ENCODE measurements around the gene BEGAIN. TPM values are rescaled to one million over a fixed set of nuclear protein-coding genes. Genes with fewer than 3 reads are reported as not detected.
A peak's percentile ranks its signal among the peaks of the same experiment; 100 is the strongest.

Gene BEGAIN
- polyA plus RNA-seq, 1 donor from 2014 or later, result 10.9 TPM

DNA sequence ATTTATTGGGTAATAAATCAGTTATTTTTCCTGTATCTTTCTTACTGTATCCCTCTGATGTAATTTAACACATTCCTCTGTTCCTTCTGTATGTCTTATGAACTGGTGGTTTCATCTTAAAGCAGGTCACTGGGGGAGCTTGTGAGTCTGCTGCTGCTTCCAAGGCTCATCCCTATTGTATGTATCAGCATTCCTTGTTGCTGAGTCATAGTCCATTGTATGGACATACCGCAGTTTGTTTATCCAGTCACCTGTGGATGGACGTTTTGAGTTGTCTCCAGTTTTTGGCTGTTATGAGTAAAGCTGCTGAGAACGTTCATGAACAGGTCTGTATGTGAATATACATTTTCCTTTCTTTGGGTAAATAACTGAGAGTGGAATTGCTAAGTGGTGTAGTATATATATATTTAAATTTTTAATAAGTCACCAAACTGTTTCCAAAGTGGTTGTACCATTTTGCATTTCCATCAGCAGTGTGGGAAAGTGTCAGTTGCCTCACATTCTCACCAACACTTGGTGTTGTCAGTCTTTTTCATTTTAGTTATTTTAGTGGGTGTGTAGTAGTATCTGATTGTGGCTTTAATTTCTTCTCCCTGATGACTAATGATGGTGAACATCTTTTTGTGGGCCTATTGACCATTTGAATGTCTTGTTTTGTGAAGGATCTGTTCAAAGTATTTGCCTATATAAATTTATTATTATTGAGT is 82.7 kb downstream of the BEGAIN start:
- Histone ChIP-seq H3K4me3 (ENCODE audit: low read length) (no peak overlapping the region), H3K36me3 (ENCODE audit: insufficient read depth, low read length) (no peaks in the 10 kb centered on the region), H3K4me2 (ENCODE audit: low read length) (no peak overlapping the region), H3K27me3 (ENCODE audit: insufficient read depth, low read depth, low read length) (no peaks in the 10 kb centered on the region), H3K27ac (ENCODE audit: low read length) (no peak overlapping the region), H4K20me1 (ENCODE audit: insufficient read depth) (no peaks in the 10 kb centered on the region), H3K9me3 (ENCODE audit: low read length) (no peaks in the 10 kb centered on the region), H3K9ac (ENCODE audit: low read length) (no peak overlapping the region), H2AFZ (ENCODE audit: low read depth, low read length) (no peak overlapping the region), H3K9me2 (ENCODE audit: insufficient read depth, low read length) (no peaks in the 10 kb centered on the region), H3K79me2 (replicated peaks; ENCODE audit: insufficient read depth, low read length) (no peaks in the 10 kb centered on the region), H3F3A (ENCODE audit: insufficient read depth, low read length, poor library complexity, severe bottlenecking) (no peaks in the 10 kb centered on the region)
- TF ChIP-seq, protein P1, sequence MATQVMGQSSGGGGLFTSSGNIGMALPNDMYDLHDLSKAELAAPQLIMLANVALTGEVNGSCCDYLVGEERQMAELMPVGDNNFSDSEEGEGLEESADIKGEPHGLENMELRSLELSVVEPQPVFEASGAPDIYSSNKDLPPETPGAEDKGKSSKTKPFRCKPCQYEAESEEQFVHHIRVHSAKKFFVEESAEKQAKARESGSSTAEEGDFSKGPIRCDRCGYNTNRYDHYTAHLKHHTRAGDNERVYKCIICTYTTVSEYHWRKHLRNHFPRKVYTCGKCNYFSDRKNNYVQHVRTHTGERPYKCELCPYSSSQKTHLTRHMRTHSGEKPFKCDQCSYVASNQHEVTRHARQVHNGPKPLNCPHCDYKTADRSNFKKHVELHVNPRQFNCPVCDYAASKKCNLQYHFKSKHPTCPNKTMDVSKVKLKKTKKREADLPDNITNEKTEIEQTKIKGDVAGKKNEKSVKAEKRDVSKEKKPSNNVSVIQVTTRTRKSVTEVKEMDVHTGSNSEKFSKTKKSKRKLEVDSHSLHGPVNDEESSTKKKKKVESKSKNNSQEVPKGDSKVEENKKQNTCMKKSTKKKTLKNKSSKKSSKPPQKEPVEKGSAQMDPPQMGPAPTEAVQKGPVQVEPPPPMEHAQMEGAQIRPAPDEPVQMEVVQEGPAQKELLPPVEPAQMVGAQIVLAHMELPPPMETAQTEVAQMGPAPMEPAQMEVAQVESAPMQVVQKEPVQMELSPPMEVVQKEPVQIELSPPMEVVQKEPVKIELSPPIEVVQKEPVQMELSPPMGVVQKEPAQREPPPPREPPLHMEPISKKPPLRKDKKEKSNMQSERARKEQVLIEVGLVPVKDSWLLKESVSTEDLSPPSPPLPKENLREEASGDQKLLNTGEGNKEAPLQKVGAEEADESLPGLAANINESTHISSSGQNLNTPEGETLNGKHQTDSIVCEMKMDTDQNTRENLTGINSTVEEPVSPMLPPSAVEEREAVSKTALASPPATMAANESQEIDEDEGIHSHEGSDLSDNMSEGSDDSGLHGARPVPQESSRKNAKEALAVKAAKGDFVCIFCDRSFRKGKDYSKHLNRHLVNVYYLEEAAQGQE (IDR thresholded peaks at IDR 0.05; ENCODE audit: borderline replicate concordance), result no peak
- TF ChIP-seq, protein P2, sequence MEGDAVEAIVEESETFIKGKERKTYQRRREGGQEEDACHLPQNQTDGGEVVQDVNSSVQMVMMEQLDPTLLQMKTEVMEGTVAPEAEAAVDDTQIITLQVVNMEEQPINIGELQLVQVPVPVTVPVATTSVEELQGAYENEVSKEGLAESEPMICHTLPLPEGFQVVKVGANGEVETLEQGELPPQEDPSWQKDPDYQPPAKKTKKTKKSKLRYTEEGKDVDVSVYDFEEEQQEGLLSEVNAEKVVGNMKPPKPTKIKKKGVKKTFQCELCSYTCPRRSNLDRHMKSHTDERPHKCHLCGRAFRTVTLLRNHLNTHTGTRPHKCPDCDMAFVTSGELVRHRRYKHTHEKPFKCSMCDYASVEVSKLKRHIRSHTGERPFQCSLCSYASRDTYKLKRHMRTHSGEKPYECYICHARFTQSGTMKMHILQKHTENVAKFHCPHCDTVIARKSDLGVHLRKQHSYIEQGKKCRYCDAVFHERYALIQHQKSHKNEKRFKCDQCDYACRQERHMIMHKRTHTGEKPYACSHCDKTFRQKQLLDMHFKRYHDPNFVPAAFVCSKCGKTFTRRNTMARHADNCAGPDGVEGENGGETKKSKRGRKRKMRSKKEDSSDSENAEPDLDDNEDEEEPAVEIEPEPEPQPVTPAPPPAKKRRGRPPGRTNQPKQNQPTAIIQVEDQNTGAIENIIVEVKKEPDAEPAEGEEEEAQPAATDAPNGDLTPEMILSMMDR (IDR thresholded peaks at IDR 0.05; ENCODE audit: poor library complexity, severe bottlenecking), result no peak
- TF ChIP-seq EP300 (conservative IDR thresholded peaks at IDR 0.05; ENCODE audit: poor library complexity, severe bottlenecking) (no peak), MXI1 (conservative IDR thresholded peaks at IDR 0.05; ENCODE audit: poor library complexity, severe bottlenecking) (no peak), TAF1 (IDR thresholded peaks at IDR 0.05; ENCODE audit: low read depth) (no peak), SMC3 (conservative IDR thresholded peaks at IDR 0.05; ENCODE audit: poor library complexity) (no peak), POLR2AphosphoS5 (IDR thresholded peaks at IDR 0.05) (no peak), EZH2 (IDR thresholded peaks at IDR 0.05; ENCODE audit: borderline replicate concordance, insufficient read depth, low read length, poor library complexity, severe bottlenecking) (no peak), RAD21 (conservative IDR thresholded peaks at IDR 0.05) (no peak)

DNA sequence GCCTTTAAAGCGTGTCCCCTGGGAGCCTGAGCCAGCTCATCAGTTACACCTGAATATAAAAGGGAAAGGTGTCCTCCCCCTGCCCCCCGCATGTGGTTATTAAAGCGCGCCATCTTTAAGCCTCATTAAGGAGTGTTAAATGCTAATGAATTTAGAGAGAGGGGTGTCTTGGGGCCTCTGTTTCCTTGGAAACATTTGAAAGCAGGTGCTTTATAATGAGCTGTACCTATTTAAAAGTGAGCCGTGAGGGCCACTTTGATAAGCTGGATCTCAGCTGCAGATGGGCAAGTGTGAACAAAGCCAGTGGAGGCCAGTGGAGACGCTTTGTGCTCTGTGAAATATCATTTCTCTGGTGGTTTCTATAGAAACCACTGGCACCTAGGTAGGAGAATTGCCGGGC is 84.0 kb downstream of the BEGAIN start:
- H3K4me3 ChIP-seq (ENCODE audit: low read length), result no peak overlapping the region
- H3K79me2 ChIP-seq (replicated peaks; ENCODE audit: insufficient read depth, low read length), result no peaks in the 10 kb centered on the region
- H3K9me3 ChIP-seq (ENCODE audit: low read length), result no peaks in the 10 kb centered on the region
- no peak for TF ChIP-seq SMC3 (conservative IDR thresholded peaks at IDR 0.05; ENCODE audit: poor library complexity)
- H3K9me2 ChIP-seq (ENCODE audit: insufficient read depth, low read length), result no peaks in the 10 kb centered on the region
- peak overlapping the region; percentile 15 for H3K27ac ChIP-seq (ENCODE audit: low read length)
- no peaks in the 10 kb centered on the region for H3K36me3 ChIP-seq (ENCODE audit: insufficient read depth, low read length)
- H3F3A ChIP-seq (ENCODE audit: insufficient read depth, low read length, poor library complexity, severe bottlenecking), result no peaks in the 10 kb centered on the region
- H3K4me2 ChIP-seq (ENCODE audit: low read length), result no peak overlapping the region
- H3K27me3 ChIP-seq (ENCODE audit: insufficient read depth, low read depth, low read length), result no peaks in the 10 kb centered on the region
- H4K20me1 ChIP-seq (ENCODE audit: insufficient read depth), result no peaks in the 10 kb centered on the region
- H3K9ac ChIP-seq (ENCODE audit: low read length), result no peak overlapping the region
- H2AFZ ChIP-seq (ENCODE audit: low read depth, low read length), result no peak overlapping the region
